OCI-LY3 (cell line): Measurements from ENCODE around the gene METTL16.
A peak's percentile ranks its signal among the peaks of the same experiment; 100 is the strongest.

Experiments used
- H2AFZ ChIP-seq: fragments of 200-600, 300-600 bp; shearing (Covaris generic); 2 replicates; pipeline ENCODE4 v1.6.0; 2014; ENCODE audit warnings: antibody characterized with exemption, low read depth, low read length
- H3K27ac ChIP-seq: fragments of 200-600, 300-600 bp; sonication (generic); 2 replicates; pipeline ENCODE4 v1.5.1; 2014; ENCODE audit warnings: mild to moderate bottlenecking, low read length, moderate library complexity, mixed read lengths
- H3K27me3 ChIP-seq: fragments of 200-600, 300-600 bp; sonication (generic); 2 replicates; pipeline ENCODE4 v1.6.1; 2014; ENCODE audit warnings: low read depth, low read length, mixed read lengths
- H3K36me3 ChIP-seq: fragments of 200-600, 300-600 bp; sonication (generic); replicated peaks from 2 replicates; pipeline ENCODE3; 2014; ENCODE audit warnings: low read depth, low read length, mixed read lengths
- H3K4me1 ChIP-seq: fragments of 300-600, 200-600 bp; sonication (generic); 2 replicates; pipeline ENCODE4 v1.6.1; 2014; ENCODE audit warnings: low read length, mixed read lengths
- H3K4me2 ChIP-seq: fragments of 200-600, 300-600 bp; sonication (generic); 2 replicates; pipeline ENCODE4 v1.6.1; 2014; ENCODE audit warnings: low read length, mixed read lengths
- H3K4me3 ChIP-seq: fragments of 300-600, 200-600 bp; sonication (generic); 2 replicates; pipeline ENCODE4 v1.5.1; 2014; ENCODE audit warnings: antibody characterized with exemption, mild to moderate bottlenecking, low read length, moderate library complexity
- H3K79me2 ChIP-seq: fragments of 300-600, 200-600 bp; shearing (Covaris generic); 2 replicates; pipeline ENCODE4 v1.6.1; 2014; ENCODE audit warnings: mild to moderate bottlenecking, low read length, mixed read lengths
- H3K9ac ChIP-seq: fragments of 300-600, 200-600 bp; shearing (Covaris generic); 2 replicates; pipeline ENCODE4 v1.6.0; 2014; ENCODE audit warnings: mild to moderate bottlenecking, low read length, moderate library complexity
- H3K9me3 ChIP-seq: fragments of 200-600, 300-600 bp; shearing (Covaris generic); 2 replicates; pipeline ENCODE4 v1.6.1; 2014; ENCODE audit warnings: low read length, mixed read lengths; ENCODE audit not compliant: insufficient read depth
- H4K20me1 ChIP-seq: fragments of 200-600, 300-600 bp; sonication (generic); 2 replicates; pipeline ENCODE4 v1.6.1; 2016; ENCODE audit warnings: low read length, mixed read lengths; ENCODE audit not compliant: insufficient read depth
- CTCF ChIP-seq: fragments of 200-600, 300-600 bp; sonication (generic); IDR thresholded peaks from 2 replicates; pipeline ENCODE4 v1.5.1; 2014; ENCODE audit warnings: antibody characterized with exemption, low read length, low read depth
- EZH2phosphoT487 ChIP-seq: fragments of 200-600 bp; shearing (Covaris generic); IDR thresholded peaks from 2 replicates; pipeline ENCODE4 v1.6.1; 2018; ENCODE audit warnings: antibody characterized with exemption, mixed run types, low read depth

Gene METTL16

GRCh38 chr17:2395258-2396181, 116.2 kb downstream of the METTL16 start:
- H3K9me3 ChIP-seq: no peaks in the 10 kb centered on the region
- H3K36me3 ChIP-seq: no peaks in the 10 kb centered on the region
- peaks cover 32% of the 10 kb centered on the region for H3K4me1 ChIP-seq
- H3K27me3 ChIP-seq: no peaks in the 10 kb centered on the region
- no peak for TF ChIP-seq EZH2phosphoT487
- no peak for TF ChIP-seq CTCF
- H3K4me2 ChIP-seq: peak overlapping the region; percentile 82
- H3K4me3 ChIP-seq: peak overlapping the region; percentile 74; the same call in 1 of the 2 replicates
- no peak overlapping the region for H3K27ac ChIP-seq
- no peak overlapping the region for H2AFZ ChIP-seq
- H3K9ac ChIP-seq: peak overlapping the region; percentile 54; the same call in 1 of the 2 replicates
- peaks cover 40% of the 10 kb centered on the region for H3K79me2 ChIP-seq
- peaks cover 28% of the 10 kb centered on the region for H4K20me1 ChIP-seq

DNA sequence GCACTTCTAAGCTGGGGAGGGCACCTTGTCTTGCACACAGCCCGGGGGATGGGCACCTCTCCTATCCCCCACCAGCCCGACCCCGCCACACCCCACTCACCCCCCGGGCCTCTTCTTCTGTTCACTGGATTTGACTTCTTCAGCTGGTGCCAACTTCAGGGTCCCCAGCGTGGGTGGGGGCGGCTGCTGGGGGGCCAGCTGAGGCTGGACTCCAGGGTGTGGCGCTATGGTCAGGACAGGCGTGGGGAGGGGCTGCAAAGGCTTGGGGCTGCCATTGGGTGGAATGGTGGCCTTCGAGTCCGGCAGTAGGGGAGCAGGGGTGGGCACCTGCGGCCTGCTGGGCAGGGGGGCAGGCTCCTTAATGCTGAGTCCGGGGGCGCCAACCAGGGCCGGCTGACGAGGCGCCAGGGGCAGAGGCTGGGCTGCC, 116.9 kb downstream of the METTL16 start:
- no peak for TF ChIP-seq CTCF
- TF ChIP-seq EZH2phosphoT487: no peak
- no peaks in the 10 kb centered on the region for H3K9me3 ChIP-seq
- no peak overlapping the region for H3K4me2 ChIP-seq
- no peaks in the 10 kb centered on the region for H3K36me3 ChIP-seq
- H3K27ac ChIP-seq: no peak overlapping the region
- peaks cover 28% of the 10 kb centered on the region for H4K20me1 ChIP-seq
- peaks cover 32% of the 10 kb centered on the region for H3K4me1 ChIP-seq
- H3K9ac ChIP-seq: no peak overlapping the region
- H3K4me3 ChIP-seq: no peak overlapping the region
- H2AFZ ChIP-seq: no peak overlapping the region
- peaks cover 35% of the 10 kb centered on the region for H3K79me2 ChIP-seq
- no peaks in the 10 kb centered on the region for H3K27me3 ChIP-seq

GRCh38 chr17:2393954-2394749, 117.5 kb downstream of the METTL16 start:
- no peaks in the 10 kb centered on the region for H3K9me3 ChIP-seq
- TF ChIP-seq EZH2phosphoT487 (no peak), CTCF (no peak)
- H3K4me1 ChIP-seq: peaks cover 30% of the 10 kb centered on the region
- peak overlapping the region; percentile 30; the same call in 1 of the 2 replicates for H3K9ac ChIP-seq
- peak overlapping the region; percentile 76 for H3K4me3 ChIP-seq
- peak overlapping the region; percentile 80 for H3K4me2 ChIP-seq
- H3K27ac ChIP-seq: no peak overlapping the region
- H3K36me3 ChIP-seq: no peaks in the 10 kb centered on the region
- H3K27me3 ChIP-seq: no peaks in the 10 kb centered on the region
- peaks cover 27% of the 10 kb centered on the region for H4K20me1 ChIP-seq
- no peak overlapping the region for H2AFZ ChIP-seq
- H3K79me2 ChIP-seq: peaks cover 33% of the 10 kb centered on the region
